HepG2 (cell line): ENCODE data around the gene CDT1. TPM values are rescaled to one million over a fixed set of nuclear protein-coding genes. Genes with fewer than 3 reads are reported as not detected.

Source experiments
- KLF11 ChIP-seq: IDR thresholded peaks from 2 replicates; pipeline ENCODE4 v1.6.1; 2016; ENCODE audit warnings: missing compliant biosample characterization
- KMT2B ChIP-seq: IDR thresholded peaks from 2 replicates; pipeline ENCODE4 v1.6.1; 2016; ENCODE audit warnings: missing genetic modification reagents, missing compliant biosample characterization
- ZNF670 ChIP-seq: sonication (generic); formaldehyde crosslinking; IDR thresholded peaks from 2 replicates; pipeline ENCODE4 v1.8.0; 2022; ENCODE audit warnings: mild to moderate bottlenecking, missing genetic modification reagents, borderline replicate concordance
- ZNF687 ChIP-seq: sonication (generic); formaldehyde crosslinking; IDR thresholded peaks from 2 replicates; pipeline ENCODE4 v1.5.1; 2020; ENCODE audit warnings: mild to moderate bottlenecking, missing genetic modification reagents, moderate library complexity
- ZNF772 ChIP-seq: sonication (generic); formaldehyde crosslinking; IDR thresholded peaks from 2 replicates; pipeline ENCODE4 v1.5.0; 2020; ENCODE audit warnings: mild to moderate bottlenecking, missing genetic modification reagents
- polyA plus RNA-seq, 8 experiments: library from polyadenylated mRNA; depleted of rRNA in 3 of 8; stranded (reverse) in 7 of 8; unstranded in 1 of 8; fragments of >200 nt; fragmentation: Illumina TruSeq in 4 of 8; extraction: Trizol in 4 of 8; gene quantifications; 2 replicates each; pipeline versions ENCODE4 v1.2.1 to v1.2.3, GENCODE V29; 2011 to 2016; ENCODE audit warnings: low read depth in 4 of 8, missing spikeins in 1 of 8, mixed read lengths in 1 of 8; ENCODE audit not compliant: insufficient read depth in 1 of 8
- total RNA-seq, 5 experiments: library from RNA; depleted of rRNA; stranded (reverse); fragments of >200 nt; fragmentation: Illumina TruSeq; extraction: Trizol; gene quantifications; 2 replicates each; pipeline ENCODE4 v1.2.3, GENCODE V29; 2016; ENCODE audit warnings: low read depth in 1 of 5

Gene CDT1
- total and polyA plus RNA-seq, 2 of the 13 experiments (the other 11 are each of a cell fraction or from before 2014, with no cell fraction given) = 23.1 to 23.8 TPM

- TF ChIP-seq ZNF670 (CRISPR knock-in tag) (0 out of 2 replicates have a peak, but pooled peaks have one; percentile 34), KLF11 (no peak), ZNF687 (CRISPR knock-in tag) (no peak), KMT2B (CRISPR knock-in tag) (no peak), ZNF772 (CRISPR knock-in tag) (0 out of 2 replicates have a peak, but pooled peaks have one; percentile 22)
These were observed 23.2 kb upstream of the CDT1 start (continued) for GRCh38 chr16:88780142-88781062.
